IMR-90 (cell line): Measurements from ENCODE around the gene C8A. TPM values are rescaled to one million over a fixed set of nuclear protein-coding genes. Genes with fewer than 3 reads are reported as not detected.

ENCODE experiments used
- ATAC-seq: fragments of 200-7000 bp; cut with Tn5 transposase; 2 replicates; pipeline ENCODE4 v1.9.1; 2020; ENCODE audit warnings: low read depth, mild to moderate bottlenecking, moderate library complexity
- BruUV-seq: library from RNA; stranded (reverse); fragments of 400-500 nt; replicated peaks from 2 replicates; lab custom pipeline; 2021; lab: Mats Ljungman, UMichigan
- CTCF ChIA-PET: fragments of 300-600 bp; formaldehyde crosslinking; extraction: SDS; loops from one replicate; lab custom pipeline; 2021; ENCODE audit warnings: antibody characterized with exemption; lab: Yijun Ruan, JAX
- POLR2A ChIA-PET: fragments of 300-600 bp; sonication (Branson Sonifier 250); formaldehyde crosslinking; loops from one replicate; lab custom pipeline; 2022; ENCODE audit warnings: antibody characterized with exemption; ENCODE audit not compliant: unreplicated experiment; lab: Charles Lee
- DNase-seq: peaks from one replicate; pipeline ENCODE4 v3.0.0; 2013
- H2AFZ ChIP-seq: replicated peaks from 2 replicates; pipeline ENCODE3; 2013; ENCODE audit warnings: low read length, mild to moderate bottlenecking; ENCODE audit not compliant: poor library complexity
- H2AK5ac ChIP-seq: 2 replicates; pipeline ENCODE4 v1.6.1; 2013; ENCODE audit warnings: low read depth, low read length, inconsistent platforms
- H2AK9ac ChIP-seq: replicated peaks from 2 replicates; pipeline ENCODE3; 2013; ENCODE audit warnings: mild to moderate bottlenecking, low read depth, low read length, moderate library complexity; ENCODE audit not compliant: poor library complexity
- H2BK120ac ChIP-seq: 2 replicates; pipeline ENCODE4 v1.6.1; 2013; ENCODE audit warnings: low read depth, low read length, inconsistent platforms
- H2BK15ac ChIP-seq: 3 replicates; pipeline ENCODE4 v1.6.1; 2013; ENCODE audit warnings: low read depth, low read length, inconsistent platforms
- H2BK20ac ChIP-seq: 2 replicates; pipeline ENCODE4 v1.6.1; 2013; ENCODE audit warnings: low read depth, mild to moderate bottlenecking, inconsistent platforms, low read length, moderate library complexity
- H2BK5ac ChIP-seq: 2 replicates; pipeline ENCODE4 v1.6.1; 2013; ENCODE audit warnings: mild to moderate bottlenecking, low read depth, low read length, inconsistent platforms; ENCODE audit not compliant: poor library complexity, severe bottlenecking
- H3K14ac ChIP-seq: replicated peaks from 2 replicates; pipeline ENCODE4 v1.6.1; 2013; ENCODE audit warnings: low read depth, low read length, inconsistent platforms
- H3K18ac ChIP-seq: 2 replicates; pipeline ENCODE4 v1.6.1; 2013; ENCODE audit warnings: low read depth, low read length, control low read depth
- H3K23ac ChIP-seq: 2 replicates; pipeline ENCODE4 v1.6.1; 2013; ENCODE audit warnings: low read depth, low read length, inconsistent platforms
- H3K27ac ChIP-seq: 2 replicates; pipeline ENCODE4 v1.5.1; 2013; ENCODE audit warnings: mild to moderate bottlenecking, control low read depth, low read length; ENCODE audit not compliant: insufficient read depth
- H3K27me3 ChIP-seq: 2 replicates; pipeline ENCODE4 v1.6.1; 2013; ENCODE audit warnings: low read length; ENCODE audit not compliant: control insufficient read depth, insufficient read depth
- H3K36me3 ChIP-seq: 2 replicates; pipeline ENCODE4 v1.6.1; 2013; ENCODE audit warnings: low read length, mixed read lengths; ENCODE audit not compliant: control insufficient read depth, insufficient read depth
- H3K4ac ChIP-seq: 2 replicates; pipeline ENCODE4 v1.6.1; 2013; ENCODE audit warnings: low read depth, low read length, inconsistent platforms
- H3K4me1 ChIP-seq: 2 replicates; pipeline ENCODE4 v1.6.1; 2013; ENCODE audit warnings: low read length, mixed read lengths; ENCODE audit not compliant: control insufficient read depth, insufficient read depth
- H3K4me2 ChIP-seq: 2 replicates; pipeline ENCODE4 v1.6.1; 2013; ENCODE audit warnings: low read depth, mild to moderate bottlenecking, control low read depth, low read length, moderate library complexity
- H3K4me3 ChIP-seq: 2 replicates; pipeline ENCODE4 v1.5.1; 2013; ENCODE audit warnings: low read depth, mild to moderate bottlenecking, control low read depth, low read length, moderate library complexity; ENCODE audit not compliant: insufficient read depth
- H3K56ac ChIP-seq: 2 replicates; pipeline ENCODE4 v1.6.1; 2013; ENCODE audit warnings: low read length, inconsistent platforms; ENCODE audit not compliant: insufficient read depth; ENCODE audit errors: extremely low read depth
- H3K79me1 ChIP-seq, 2 experiments: 2 replicates each; pipeline ENCODE4 v1.6.1; 2013; ENCODE audit warnings: low read length in 2 of 2, inconsistent platforms in 1 of 2, low read depth in 1 of 2
- H3K9ac ChIP-seq: 2 replicates; pipeline ENCODE4 v1.6.1; 2013; ENCODE audit warnings: low read depth, low read length, control low read depth
- H3K9me1 ChIP-seq: 2 replicates; pipeline ENCODE4 v1.6.1; 2013; ENCODE audit warnings: low read length, inconsistent platforms; ENCODE audit not compliant: insufficient read depth
- H3K9me3 ChIP-seq: 2 replicates; pipeline ENCODE4 v1.6.1; 2013; ENCODE audit warnings: low read length; ENCODE audit not compliant: control insufficient read depth, insufficient read depth
- H4K20me1 ChIP-seq: 2 replicates; pipeline ENCODE4 v1.6.1; 2013; ENCODE audit warnings: low read length, inconsistent platforms; ENCODE audit not compliant: insufficient read depth
- H4K5ac ChIP-seq: 2 replicates; pipeline ENCODE4 v1.6.1; 2013; ENCODE audit warnings: mild to moderate bottlenecking, low read depth, low read length, control low read depth
- H4K8ac ChIP-seq, 2 experiments: 2 replicates each; pipeline ENCODE4 v1.6.1; 2013; ENCODE audit warnings: low read depth in 2 of 2, low read length in 2 of 2, control low read depth in 1 of 2, inconsistent platforms in 1 of 2
- H4K91ac ChIP-seq: 2 replicates; pipeline ENCODE4 v1.6.1; 2013; ENCODE audit warnings: low read depth, low read length, inconsistent platforms; ENCODE audit not compliant: insufficient read depth
- CEBPB ChIP-seq: IDR thresholded peaks from 2 replicates; pipeline ENCODE4 v1.6.1; 2012; ENCODE audit warnings: low read depth, low read length, improper control_type of control experiment
- WGBS, 2 experiments: methylation state at CpG; one replicate each; pipeline versions ENCODE4 v1.1.5 to v1.1.7; 2013; ENCODE audit warnings: missing lambda C conversion rate in 2 of 2; ENCODE audit not compliant: insufficient read length in 1 of 2; ENCODE audit errors: extremely low coverage in 2 of 2; 5-methylcytosine and 5-hydroxymethylcytosine counted together
- dilution Hi-C: fragments of 300-500 bp; cut with HindIII; formaldehyde crosslinking; loops from one replicate; pipeline ENCODE4 v1.14.3; 2018; ENCODE audit warnings: low sequenced_read_pairs; ENCODE audit not compliant: unreplicated experiment
- in situ Hi-C: fragments of 300-500 bp; cut with MboI; formaldehyde crosslinking; loops from 3 replicates; pipeline ENCODE4 v1.14.3; 2019; ENCODE audit warnings: low sequenced_read_pairs, inconsistent platforms, mixed read lengths
- intact Hi-C: fragments of 100-400 bp; cut with micrococcal nuclease; formaldehyde crosslinking; loops from 2 replicates; pipeline ENCODE4 v1.10.0; 2022
- polyA plus RNA-seq, 3 experiments: library from polyadenylated mRNA; depleted of rRNA; stranded (reverse); fragments of >200 nt; gene quantifications; 2 replicates each; pipeline ENCODE4 v1.2.3, GENCODE V29; 2012; ENCODE audit warnings: low replicate concordance in 1 of 3
- total RNA-seq: library from RNA; depleted of rRNA; stranded (reverse); fragments of >200 nt; gene quantifications from 2 replicates; pipeline ENCODE4 v1.2.3, GENCODE V29; 2012
- TF ChIP-seq, protein P1 (sequence below): conservative IDR thresholded peaks from 2 replicates; pipeline ENCODE4 v1.5.1; 2012; ENCODE audit warnings: mild to moderate bottlenecking, low read depth, low read length, improper control_type of control experiment

C8A gene
- total and polyA plus RNA-seq, 2 of the 4 experiments (the other 2 are of a cell fraction): not detected

DNA sequence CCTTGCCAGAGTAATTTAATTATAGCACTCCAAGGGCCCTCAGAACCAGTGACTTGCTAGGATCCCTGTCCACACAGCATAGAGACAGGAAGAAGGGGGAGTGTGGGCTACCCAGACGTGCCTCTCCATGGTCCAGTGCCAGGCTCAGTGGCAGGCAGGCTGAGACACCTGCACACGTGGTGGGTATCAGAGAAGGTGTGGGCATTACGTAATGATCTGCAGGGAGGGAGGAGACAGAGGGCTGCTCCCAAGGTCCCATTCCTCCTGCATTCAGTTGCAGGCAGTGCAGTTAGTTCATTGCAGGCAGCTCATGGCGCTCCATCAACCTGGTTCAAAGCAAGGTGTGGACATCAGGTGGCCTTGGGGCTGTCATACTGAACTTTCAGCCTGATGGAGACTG lies 61.4 kb downstream of the C8A start:
- H3K14ac ChIP-seq: no peak overlapping the region
- CTCF ChIA-PET: no interaction called here
- no peak overlapping the region for H4K8ac ChIP-seq
- no peak overlapping the region for H3K27ac ChIP-seq
- DNase-seq: no peak
- BruUV-seq: no TSS peak
- no peak overlapping the region for H2BK5ac ChIP-seq
- no peak overlapping the region for H3K9ac ChIP-seq
- peaks cover 2% of the 10 kb centered on the region; the same call in 1 of the 2 replicates for H3K27me3 ChIP-seq
- no peaks in the 10 kb centered on the region; the same call in 1 of the 2 replicates for H3K9me1 ChIP-seq
- no peak overlapping the region for H4K91ac ChIP-seq
- peaks cover 2% of the 10 kb centered on the region; the same call in 1 of the 2 replicates for H3K4me1 ChIP-seq
- no peaks in the 10 kb centered on the region for H3K79me1 ChIP-seq
- no peak overlapping the region for H2BK15ac ChIP-seq
- WGBS, 2 experiments: no CpG with 5 or more reads among the region's 4 CpGs
- H4K20me1 ChIP-seq: no peaks in the 10 kb centered on the region
- H3K56ac ChIP-seq: no peak overlapping the region
- no peak overlapping the region for H3K4me3 ChIP-seq
- no peak overlapping the region for H3K4me2 ChIP-seq
- dilution Hi-C loops: no loop called here
- H2AFZ ChIP-seq: no peak overlapping the region
- H3K18ac ChIP-seq: no peak overlapping the region
- in situ Hi-C loops: no loop called here
- no peak overlapping the region for H2BK120ac ChIP-seq
- H4K5ac ChIP-seq: no peak overlapping the region
- no peak for ATAC-seq
- no peak overlapping the region for H2AK5ac ChIP-seq
- intact Hi-C loops: no loop called here
- H3K36me3 ChIP-seq: no peaks in the 10 kb centered on the region
- TF ChIP-seq, protein P1, sequence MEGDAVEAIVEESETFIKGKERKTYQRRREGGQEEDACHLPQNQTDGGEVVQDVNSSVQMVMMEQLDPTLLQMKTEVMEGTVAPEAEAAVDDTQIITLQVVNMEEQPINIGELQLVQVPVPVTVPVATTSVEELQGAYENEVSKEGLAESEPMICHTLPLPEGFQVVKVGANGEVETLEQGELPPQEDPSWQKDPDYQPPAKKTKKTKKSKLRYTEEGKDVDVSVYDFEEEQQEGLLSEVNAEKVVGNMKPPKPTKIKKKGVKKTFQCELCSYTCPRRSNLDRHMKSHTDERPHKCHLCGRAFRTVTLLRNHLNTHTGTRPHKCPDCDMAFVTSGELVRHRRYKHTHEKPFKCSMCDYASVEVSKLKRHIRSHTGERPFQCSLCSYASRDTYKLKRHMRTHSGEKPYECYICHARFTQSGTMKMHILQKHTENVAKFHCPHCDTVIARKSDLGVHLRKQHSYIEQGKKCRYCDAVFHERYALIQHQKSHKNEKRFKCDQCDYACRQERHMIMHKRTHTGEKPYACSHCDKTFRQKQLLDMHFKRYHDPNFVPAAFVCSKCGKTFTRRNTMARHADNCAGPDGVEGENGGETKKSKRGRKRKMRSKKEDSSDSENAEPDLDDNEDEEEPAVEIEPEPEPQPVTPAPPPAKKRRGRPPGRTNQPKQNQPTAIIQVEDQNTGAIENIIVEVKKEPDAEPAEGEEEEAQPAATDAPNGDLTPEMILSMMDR: no peak
- TF ChIP-seq CEBPB: peak; percentile 31; the same call in 1 of the 2 replicates
- H3K9me3 ChIP-seq: no peaks in the 10 kb centered on the region
- H3K23ac ChIP-seq: no peak overlapping the region
- POLR2A ChIA-PET: no interaction called here
- H2BK20ac ChIP-seq: no peak overlapping the region
- no peak overlapping the region for H3K4ac ChIP-seq
- H2AK9ac ChIP-seq: no peak overlapping the region
